ENCODE data around the gene ADAMTS9.

- TF ChIP-seq CTCF (IDR thresholded peaks at IDR 0.05) (no peak), POLR2AphosphoS5 (IDR thresholded peaks at IDR 0.05) (no peak), EP300 (IDR thresholded peaks at IDR 0.05) (no peak), POLR2A (IDR thresholded peaks at IDR 0.05) (no peak)
These were observed 48.8 kb downstream of the ADAMTS9 start for GRCh38 chr3:64638981-64639481.

Data from upper lobe of left lung (tissue), 4 donors.